DOHH2 (cell line): ENCODE data around the gene GRB10.

Source experiments
- H3F3A ChIP-seq: fragments of 200-600 bp; sonication (generic), shearing (Covaris generic); 2 replicates; pipeline ENCODE4 v1.6.0; 2016; ENCODE audit warnings: antibody characterized with exemption, mild to moderate bottlenecking; ENCODE audit not compliant: control insufficient read depth, insufficient read depth
- H3K27ac ChIP-seq: fragments of 200-600 bp; sonication (generic); 2 replicates; pipeline ENCODE4 v1.5.1; 2014; ENCODE audit warnings: low read depth, mild to moderate bottlenecking, low read length, moderate library complexity
- H3K27me3 ChIP-seq: fragments of 200-600 bp; sonication (generic); 2 replicates; pipeline ENCODE4 v1.6.1; 2014; ENCODE audit warnings: mild to moderate bottlenecking, low read length, mixed read lengths; ENCODE audit not compliant: control insufficient read depth
- H3K36me3 ChIP-seq: fragments of 200-600 bp; sonication (generic); 2 replicates; pipeline ENCODE4 v1.6.1; 2014; ENCODE audit warnings: mild to moderate bottlenecking, low read length, moderate library complexity, mixed read lengths; ENCODE audit not compliant: control insufficient read depth
- H3K4me1 ChIP-seq: fragments of 200-600 bp; sonication (generic); 2 replicates; pipeline ENCODE4 v1.6.1; 2014; ENCODE audit warnings: mild to moderate bottlenecking, low read length, mixed read lengths; ENCODE audit not compliant: control insufficient read depth
- H3K4me2 ChIP-seq: fragments of 200-600 bp; sonication (generic); 2 replicates; pipeline ENCODE4 v1.6.0; 2014; ENCODE audit warnings: mild to moderate bottlenecking, low read length, moderate library complexity
- H3K4me3 ChIP-seq: fragments of 200-600 bp; sonication (generic); 2 replicates; pipeline ENCODE4 v1.5.1; 2014; ENCODE audit warnings: mild to moderate bottlenecking, low read length, mixed read lengths
- H3K79me2 ChIP-seq: fragments of 200-600 bp; sonication (generic); 2 replicates; pipeline ENCODE4 v1.6.1; 2014; ENCODE audit warnings: mild to moderate bottlenecking, low read length, mixed read lengths; ENCODE audit not compliant: control insufficient read depth
- H3K9me2 ChIP-seq: fragments of 200-600 bp; sonication (generic); replicated peaks from 2 replicates; pipeline ENCODE4 v1.6.1; 2014; ENCODE audit warnings: mild to moderate bottlenecking, low read length, mixed read lengths; ENCODE audit not compliant: control insufficient read depth
- H3K9me3 ChIP-seq: fragments of 200-600 bp; sonication (generic); 2 replicates; pipeline ENCODE4 v1.6.1; 2014; ENCODE audit warnings: antibody characterized with exemption, low read length, mixed read lengths; ENCODE audit not compliant: control insufficient read depth, insufficient read depth
- H4K20me1 ChIP-seq: fragments of 200-600 bp; sonication (generic); 2 replicates; pipeline ENCODE4 v1.6.0; 2014; ENCODE audit warnings: low read depth, mild to moderate bottlenecking, antibody characterized with exemption, low read length, moderate library complexity; ENCODE audit not compliant: control insufficient read depth, insufficient read depth
- EZH2phosphoT487 ChIP-seq: fragments of 200-600 bp; sonication (generic); IDR thresholded peaks from 2 replicates; pipeline ENCODE4 v1.6.1; 2017; ENCODE audit warnings: borderline replicate concordance, mild to moderate bottlenecking, antibody characterized with exemption, low read length, moderate library complexity, mixed read lengths
- TF ChIP-seq, protein P1 (sequence below): fragments of 200-600 bp; sonication (generic); IDR thresholded peaks from one replicate; pipeline ENCODE4 v1.5.1; 2014; ENCODE audit warnings: antibody characterized with exemption, mild to moderate bottlenecking, low read depth, low read length; ENCODE audit not compliant: poor library complexity, severe bottlenecking

Gene GRB10

DNA sequence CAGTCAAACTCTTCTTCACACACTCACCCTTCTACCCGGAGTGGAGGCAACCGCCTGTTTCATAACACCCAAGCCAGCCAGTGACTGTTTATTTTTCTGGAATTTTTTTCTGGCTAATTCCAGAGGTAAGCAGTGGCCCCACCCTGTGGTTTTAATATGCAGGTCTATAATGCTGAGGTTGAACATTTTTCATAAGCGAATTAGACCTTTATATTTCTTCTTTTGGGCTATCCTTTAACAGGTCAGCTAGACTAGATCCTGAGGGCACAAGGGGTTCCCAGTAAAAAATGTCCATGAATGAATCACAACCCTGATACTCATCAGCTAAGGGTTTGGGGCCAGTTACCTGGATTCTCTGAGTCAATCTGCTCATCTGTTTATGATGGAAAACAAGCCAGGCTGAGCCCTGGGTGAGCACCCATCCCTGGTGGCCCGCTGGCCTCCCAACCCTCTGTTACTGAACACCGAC is 76.2 kb downstream of the GRB10 start:
- Histone ChIP-seq H3K79me2 (no peaks in the 10 kb centered on the region), H3K36me3 (no peaks in the 10 kb centered on the region), H3K4me2 (no peak overlapping the region), H3K27me3 (no peaks in the 10 kb centered on the region), H3K4me3 (no peak overlapping the region), H3K9me3 (no peaks in the 10 kb centered on the region), H3K4me1 (no peaks in the 10 kb centered on the region), H3F3A (no peaks in the 10 kb centered on the region), H4K20me1 (no peaks in the 10 kb centered on the region), H3K27ac (no peak overlapping the region), H3K9me2 (no peaks in the 10 kb centered on the region)
- TF ChIP-seq EZH2phosphoT487: no peak
- TF ChIP-seq, protein P1, sequence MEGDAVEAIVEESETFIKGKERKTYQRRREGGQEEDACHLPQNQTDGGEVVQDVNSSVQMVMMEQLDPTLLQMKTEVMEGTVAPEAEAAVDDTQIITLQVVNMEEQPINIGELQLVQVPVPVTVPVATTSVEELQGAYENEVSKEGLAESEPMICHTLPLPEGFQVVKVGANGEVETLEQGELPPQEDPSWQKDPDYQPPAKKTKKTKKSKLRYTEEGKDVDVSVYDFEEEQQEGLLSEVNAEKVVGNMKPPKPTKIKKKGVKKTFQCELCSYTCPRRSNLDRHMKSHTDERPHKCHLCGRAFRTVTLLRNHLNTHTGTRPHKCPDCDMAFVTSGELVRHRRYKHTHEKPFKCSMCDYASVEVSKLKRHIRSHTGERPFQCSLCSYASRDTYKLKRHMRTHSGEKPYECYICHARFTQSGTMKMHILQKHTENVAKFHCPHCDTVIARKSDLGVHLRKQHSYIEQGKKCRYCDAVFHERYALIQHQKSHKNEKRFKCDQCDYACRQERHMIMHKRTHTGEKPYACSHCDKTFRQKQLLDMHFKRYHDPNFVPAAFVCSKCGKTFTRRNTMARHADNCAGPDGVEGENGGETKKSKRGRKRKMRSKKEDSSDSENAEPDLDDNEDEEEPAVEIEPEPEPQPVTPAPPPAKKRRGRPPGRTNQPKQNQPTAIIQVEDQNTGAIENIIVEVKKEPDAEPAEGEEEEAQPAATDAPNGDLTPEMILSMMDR: no peak

DNA sequence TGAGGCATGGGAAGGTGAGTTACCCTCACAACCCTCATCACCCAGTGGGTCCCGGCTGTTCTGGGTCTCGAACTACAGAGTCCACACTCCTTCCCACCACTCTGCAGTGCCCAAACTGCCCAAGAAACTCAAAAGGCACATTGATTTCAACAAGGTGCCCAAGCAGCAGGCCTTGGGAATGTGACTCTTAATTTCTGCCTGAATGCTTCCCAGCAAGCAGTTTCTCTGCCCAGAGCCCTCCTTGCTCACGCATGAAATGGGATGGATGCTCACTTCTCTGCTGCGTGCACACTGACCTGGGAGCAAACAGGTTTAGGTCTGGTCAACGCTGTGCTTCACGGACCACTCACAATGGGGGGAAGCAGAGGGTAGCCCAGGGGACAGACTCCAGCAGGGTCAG is 77.9 kb downstream of the GRB10 start:
- no peaks in the 10 kb centered on the region for H4K20me1 ChIP-seq
- no peaks in the 10 kb centered on the region for H3K79me2 ChIP-seq
- no peak overlapping the region for H3K4me3 ChIP-seq
- no peaks in the 10 kb centered on the region for H3K9me2 ChIP-seq
- no peak overlapping the region for H3K27ac ChIP-seq
- no peaks in the 10 kb centered on the region for H3K9me3 ChIP-seq
- no peak overlapping the region for H3K4me2 ChIP-seq
- H3K36me3 ChIP-seq: no peaks in the 10 kb centered on the region
- no peaks in the 10 kb centered on the region for H3F3A ChIP-seq
- H3K27me3 ChIP-seq: no peaks in the 10 kb centered on the region
- no peaks in the 10 kb centered on the region for H3K4me1 ChIP-seq
- no peak for TF ChIP-seq EZH2phosphoT487
- TF ChIP-seq, protein P1: no peak

DNA sequence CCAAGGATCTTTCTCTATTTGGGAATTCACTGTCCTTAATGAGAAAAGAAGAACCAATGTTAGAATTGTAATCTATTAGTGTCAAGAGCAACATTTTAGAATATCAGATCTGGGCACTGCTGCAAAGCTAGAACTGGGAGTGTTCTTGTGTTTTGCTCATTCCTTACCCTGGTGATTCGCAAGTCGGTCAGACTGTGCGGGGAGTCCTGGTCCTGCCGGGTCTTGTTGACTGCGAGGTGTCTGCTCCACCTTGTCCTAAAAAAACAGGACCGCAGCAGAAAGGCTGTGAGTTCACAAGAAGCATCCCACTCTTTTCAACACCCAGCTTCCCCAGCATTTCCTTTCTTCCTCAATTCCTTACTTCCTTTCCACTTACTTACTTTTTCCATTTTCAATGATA is 79.0 kb downstream of the GRB10 start:
- Histone ChIP-seq H3K9me2 (no peaks in the 10 kb centered on the region), H3K4me3 (no peak overlapping the region), H3F3A (no peaks in the 10 kb centered on the region), H4K20me1 (no peaks in the 10 kb centered on the region), H3K79me2 (no peaks in the 10 kb centered on the region), H3K27me3 (peaks cover under 1% of the 10 kb centered on the region; the same call in 1 of the 2 replicates), H3K9me3 (no peaks in the 10 kb centered on the region), H3K27ac (no peak overlapping the region), H3K36me3 (no peaks in the 10 kb centered on the region), H3K4me1 (no peaks in the 10 kb centered on the region), H3K4me2 (no peak overlapping the region)
- TF ChIP-seq, protein P1: no peak
- TF ChIP-seq EZH2phosphoT487: no peak

DNA sequence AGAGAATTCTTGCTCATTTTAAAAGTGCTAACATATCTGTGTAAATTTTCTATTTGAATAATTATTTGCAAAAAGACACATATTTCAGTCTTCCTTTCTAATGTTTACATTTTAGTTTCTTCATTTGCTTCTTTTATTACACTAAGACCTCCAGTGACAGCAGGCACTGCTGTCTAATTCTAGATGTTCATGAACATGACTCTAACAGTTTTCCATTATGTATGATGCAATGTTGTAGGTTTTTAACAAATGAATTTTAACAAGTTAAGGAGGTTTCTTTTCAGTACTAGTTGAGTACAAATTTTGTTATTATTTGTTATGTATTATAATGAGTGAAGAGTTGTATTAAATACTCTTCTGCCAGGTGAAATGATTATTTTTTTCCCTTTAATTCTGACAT is 83.6 kb downstream of the GRB10 start:
- no peaks in the 10 kb centered on the region for H4K20me1 ChIP-seq
- no peak overlapping the region for H3K4me2 ChIP-seq
- no peaks in the 10 kb centered on the region for H3K9me2 ChIP-seq
- H3K27ac ChIP-seq: no peak overlapping the region
- no peaks in the 10 kb centered on the region for H3K4me1 ChIP-seq
- no peaks in the 10 kb centered on the region for H3K36me3 ChIP-seq
- no peaks in the 10 kb centered on the region for H3F3A ChIP-seq
- H3K4me3 ChIP-seq: no peak overlapping the region
- TF ChIP-seq EZH2phosphoT487: no peak
- no peaks in the 10 kb centered on the region for H3K79me2 ChIP-seq
- peaks cover 9% of the 10 kb centered on the region; the same call in 1 of the 2 replicates for H3K27me3 ChIP-seq
- no peaks in the 10 kb centered on the region for H3K9me3 ChIP-seq
